HG03575 (cell line): ENCODE measurements around the gene KCNF1.

Experiments
- ATAC-seq: cut with Tn5 transposase; IDR thresholded peaks from one replicate; pipeline ENCODE4 v1.9.1; 2021; ENCODE audit not compliant: unreplicated experiment, insufficient number of reproducible peaks, low FRiP score; ENCODE audit errors: extremely low read depth

KCNF1 gene

GRCh38 chr2:10933700-10934225, 22.0 kb downstream of the KCNF1 start:
- no peak for ATAC-seq

- ATAC-seq, result no peak
Measured at GRCh38 chr2:10934308-10934978, 22.7 kb downstream of the KCNF1 start.

GRCh38 chr2:10934979-10935350, 23.2 kb downstream of the KCNF1 start:
- no peak for ATAC-seq

- ATAC-seq, result no peak
Measured at GRCh38 chr2:10935366-10935918, 23.7 kb downstream of the KCNF1 start.

GRCh38 chr2:10935953-10936942, 24.5 kb downstream of the KCNF1 start:
- no peak for ATAC-seq

GRCh38 chr2:10939058-10939457, 27.3 kb downstream of the KCNF1 start:
- ATAC-seq, result no peak

GRCh38 chr2:10940596-10940995, 28.9 kb downstream of the KCNF1 start:
- no peak for ATAC-seq

GRCh38 chr2:10941383-10941782, 29.6 kb downstream of the KCNF1 start:
- no peak for ATAC-seq

GRCh38 chr2:10944799-10945198, 33.1 kb downstream of the KCNF1 start:
- no peak for ATAC-seq

GRCh38 chr2:10946394-10946793, 34.7 kb downstream of the KCNF1 start:
- no peak for ATAC-seq

GRCh38 chr2:10947005-10947440, 35.3 kb downstream of the KCNF1 start:
- no peak for ATAC-seq

GRCh38 chr2:10947446-10948187, 35.9 kb downstream of the KCNF1 start:
- no peak for ATAC-seq

- no peak for ATAC-seq
Measured at GRCh38 chr2:10948188-10948564, 36.4 kb downstream of the KCNF1 start.

GRCh38 chr2:10948606-10949230, 37.0 kb downstream of the KCNF1 start:
- no peak for ATAC-seq

GRCh38 chr2:10949835-10950234, 38.1 kb downstream of the KCNF1 start:
- ATAC-seq, result no peak

- no peak for ATAC-seq
Measured at GRCh38 chr2:10951558-10952414, 40.1 kb downstream of the KCNF1 start.

GRCh38 chr2:10954416-10954815, 42.7 kb downstream of the KCNF1 start:
- no peak for ATAC-seq
